Mesothelial cell of epicardium (in vitro differentiated cells): ENCODE results near the gene AKR1B1. TPM values are rescaled to one million over a fixed set of nuclear protein-coding genes. Genes with fewer than 3 reads are reported as not detected.

Experiments used
- DNase-seq, 2 experiments: peaks; one replicate each; pipeline ENCODE4 v3.0.0; 2021; ENCODE audit warnings: low spot score in 2 of 2; ENCODE audit not compliant: unreplicated experiment in 2 of 2
- H3K27ac Mint-ChIP-seq: 2 replicates; pipeline ENCODE4 v1.8.0; 2021; ENCODE audit warnings: mixed read lengths
- H3K27me3 Mint-ChIP-seq: 2 replicates; pipeline ENCODE4 v1.8.0; 2021; ENCODE audit warnings: low read depth, mixed read lengths
- H3K36me3 Mint-ChIP-seq: 2 replicates; pipeline ENCODE4 v1.8.0; 2021; ENCODE audit warnings: mixed read lengths
- H3K4me1 Mint-ChIP-seq: 2 replicates; pipeline ENCODE4 v1.8.0; 2021; ENCODE audit warnings: mixed read lengths
- H3K4me3 Mint-ChIP-seq: 2 replicates; pipeline ENCODE4 v1.8.0; 2021; ENCODE audit warnings: mild to moderate bottlenecking, moderate library complexity, mixed read lengths
- H3K9me3 Mint-ChIP-seq: 2 replicates; pipeline ENCODE4 v1.8.0; 2021; ENCODE audit warnings: mixed read lengths
- total RNA-seq: library from RNA; stranded (reverse); gene quantifications from 3 replicates; pipeline ENCODE4 v1.2.1, GENCODE V29; 2021
- TF ChIP-seq, protein P1 (sequence below): fragments of 200-600 bp; sonication (generic); IDR thresholded peaks from one replicate; pipeline ENCODE4 v1.5.0; 2021; ENCODE audit warnings: antibody characterized with exemption; ENCODE audit not compliant: unreplicated experiment

AKR1B1 gene
- total RNA-seq, 1 donor from 2014 or later: 91.9 TPM

DNA sequence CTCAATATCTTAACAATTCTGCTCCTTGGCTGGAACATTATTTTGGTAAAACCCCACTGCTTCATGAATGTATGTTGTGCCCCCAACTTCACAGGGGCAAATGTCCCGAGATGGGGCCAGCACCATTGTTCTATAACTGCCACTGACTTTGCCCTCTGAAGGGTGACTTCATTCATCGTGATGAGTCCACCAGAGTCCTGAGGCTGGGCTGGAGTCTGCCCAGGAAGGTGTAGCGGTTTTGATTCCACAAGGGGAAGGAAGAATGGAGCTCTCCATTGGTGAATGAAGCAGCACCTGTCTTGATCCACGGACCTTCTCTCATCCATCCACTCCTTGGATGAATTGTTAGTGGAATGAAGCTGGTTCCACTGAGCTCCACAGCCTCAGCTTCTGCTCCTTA is 18.4 kb downstream of the AKR1B1 start:
- H3K4me3 Mint-ChIP-seq: no peak overlapping the region
- H3K27ac Mint-ChIP-seq: no peak overlapping the region
- H3K4me1 Mint-ChIP-seq: peaks cover 9% of the 10 kb centered on the region
- no peak for DNase-seq
- TF ChIP-seq, protein P1, sequence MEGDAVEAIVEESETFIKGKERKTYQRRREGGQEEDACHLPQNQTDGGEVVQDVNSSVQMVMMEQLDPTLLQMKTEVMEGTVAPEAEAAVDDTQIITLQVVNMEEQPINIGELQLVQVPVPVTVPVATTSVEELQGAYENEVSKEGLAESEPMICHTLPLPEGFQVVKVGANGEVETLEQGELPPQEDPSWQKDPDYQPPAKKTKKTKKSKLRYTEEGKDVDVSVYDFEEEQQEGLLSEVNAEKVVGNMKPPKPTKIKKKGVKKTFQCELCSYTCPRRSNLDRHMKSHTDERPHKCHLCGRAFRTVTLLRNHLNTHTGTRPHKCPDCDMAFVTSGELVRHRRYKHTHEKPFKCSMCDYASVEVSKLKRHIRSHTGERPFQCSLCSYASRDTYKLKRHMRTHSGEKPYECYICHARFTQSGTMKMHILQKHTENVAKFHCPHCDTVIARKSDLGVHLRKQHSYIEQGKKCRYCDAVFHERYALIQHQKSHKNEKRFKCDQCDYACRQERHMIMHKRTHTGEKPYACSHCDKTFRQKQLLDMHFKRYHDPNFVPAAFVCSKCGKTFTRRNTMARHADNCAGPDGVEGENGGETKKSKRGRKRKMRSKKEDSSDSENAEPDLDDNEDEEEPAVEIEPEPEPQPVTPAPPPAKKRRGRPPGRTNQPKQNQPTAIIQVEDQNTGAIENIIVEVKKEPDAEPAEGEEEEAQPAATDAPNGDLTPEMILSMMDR: no peak
- H3K27me3 Mint-ChIP-seq: no peaks in the 10 kb centered on the region
- H3K9me3 Mint-ChIP-seq: peaks cover 19% of the 10 kb centered on the region
- peaks cover 63% of the 10 kb centered on the region for H3K36me3 Mint-ChIP-seq

DNA sequence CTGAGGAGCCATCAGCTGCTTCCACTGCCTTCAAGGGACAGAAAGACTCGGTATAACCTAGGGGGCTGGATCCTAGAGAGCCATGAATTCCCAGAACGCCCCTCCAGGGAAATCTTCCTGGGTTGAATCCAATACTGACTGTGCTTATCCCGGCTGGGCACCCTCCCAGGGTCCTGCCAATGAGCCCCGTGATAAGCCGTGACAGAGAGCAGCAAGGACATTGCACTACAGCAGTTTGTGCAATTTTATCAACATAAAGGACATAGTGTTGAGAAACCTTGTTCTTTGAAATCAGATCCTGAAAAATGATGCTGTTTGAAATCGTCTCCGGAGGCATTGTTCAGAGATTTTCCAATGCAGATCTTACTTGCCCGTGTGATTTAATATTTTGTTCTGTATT is 18.8 kb downstream of the AKR1B1 start:
- no peak for DNase-seq
- H3K4me1 Mint-ChIP-seq: peaks cover 8% of the 10 kb centered on the region
- H3K27ac Mint-ChIP-seq: no peak overlapping the region
- no peaks in the 10 kb centered on the region for H3K27me3 Mint-ChIP-seq
- TF ChIP-seq, protein P1: no peak
- no peak overlapping the region for H3K4me3 Mint-ChIP-seq
- peaks cover 59% of the 10 kb centered on the region for H3K36me3 Mint-ChIP-seq
- peaks cover 19% of the 10 kb centered on the region for H3K9me3 Mint-ChIP-seq

DNA sequence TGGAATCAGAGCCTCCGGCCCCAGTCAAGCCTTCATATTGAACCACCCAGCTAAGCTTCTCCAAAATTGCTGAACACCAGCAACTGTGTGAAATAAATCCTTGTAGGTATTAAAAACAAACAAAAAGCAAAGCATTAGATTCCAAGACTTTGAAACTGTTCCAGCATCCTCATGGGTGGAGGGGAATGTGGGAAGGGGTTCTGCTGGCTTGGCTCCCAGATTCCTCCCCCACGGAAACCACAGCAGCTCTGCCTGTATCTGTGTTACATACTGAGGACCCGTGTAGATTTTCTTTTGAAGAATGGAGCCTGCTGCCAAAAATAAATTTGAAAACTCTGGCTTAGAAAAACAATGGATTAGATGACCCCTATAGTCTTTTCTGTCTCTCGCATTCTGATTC is 20.0 kb downstream of the AKR1B1 start:
- peaks cover 51% of the 10 kb centered on the region for H3K36me3 Mint-ChIP-seq
- H3K9me3 Mint-ChIP-seq: peaks cover 19% of the 10 kb centered on the region
- H3K27ac Mint-ChIP-seq: no peak overlapping the region
- H3K4me1 Mint-ChIP-seq: peaks cover 5% of the 10 kb centered on the region
- no peaks in the 10 kb centered on the region for H3K27me3 Mint-ChIP-seq
- TF ChIP-seq, protein P1: no peak
- DNase-seq: no peak
- no peak overlapping the region for H3K4me3 Mint-ChIP-seq

DNA sequence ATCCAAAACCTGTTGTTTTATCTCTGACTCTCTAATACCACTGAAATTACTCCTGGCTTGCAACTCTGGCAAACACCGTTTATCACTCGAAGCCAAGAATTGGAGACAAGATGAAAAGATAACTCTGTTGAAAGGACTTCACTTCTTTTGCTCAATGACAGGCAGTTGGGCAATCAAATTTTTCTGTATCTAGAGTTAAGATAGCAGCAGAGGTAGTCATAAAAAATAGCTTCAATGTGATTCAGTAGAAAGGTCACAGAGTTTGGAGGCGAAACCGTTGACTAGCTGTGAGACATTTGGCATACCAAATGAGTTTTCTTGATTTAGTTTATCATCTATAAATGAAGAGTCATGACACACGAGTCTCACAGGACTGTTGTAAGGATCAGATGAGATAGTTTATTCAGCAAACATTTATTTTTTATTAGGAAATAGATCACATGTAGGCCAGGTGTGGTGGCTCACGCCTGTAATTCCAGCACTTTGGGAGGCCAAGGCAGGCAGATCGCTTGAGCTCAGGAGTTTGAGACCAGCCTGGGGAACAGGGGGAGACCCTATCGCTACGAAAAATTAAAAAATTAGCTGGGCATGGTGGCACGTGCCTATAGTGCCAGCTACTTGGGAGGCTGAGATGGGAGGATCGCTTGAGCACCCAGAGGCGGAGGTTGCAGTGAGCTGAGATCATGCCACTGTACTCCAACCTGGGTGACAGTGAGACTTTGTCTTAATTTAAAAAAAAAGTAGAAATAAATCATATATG is 23.6 kb downstream of the AKR1B1 start:
- no peak for DNase-seq
- H3K4me3 Mint-ChIP-seq: no peak overlapping the region
- H3K9me3 Mint-ChIP-seq: peaks cover 19% of the 10 kb centered on the region
- no peak overlapping the region for H3K27ac Mint-ChIP-seq
- peaks cover 9% of the 10 kb centered on the region for H3K4me1 Mint-ChIP-seq
- H3K36me3 Mint-ChIP-seq: peaks cover 23% of the 10 kb centered on the region
- TF ChIP-seq, protein P1: no peak
- peaks cover 3% of the 10 kb centered on the region for H3K27me3 Mint-ChIP-seq

DNA sequence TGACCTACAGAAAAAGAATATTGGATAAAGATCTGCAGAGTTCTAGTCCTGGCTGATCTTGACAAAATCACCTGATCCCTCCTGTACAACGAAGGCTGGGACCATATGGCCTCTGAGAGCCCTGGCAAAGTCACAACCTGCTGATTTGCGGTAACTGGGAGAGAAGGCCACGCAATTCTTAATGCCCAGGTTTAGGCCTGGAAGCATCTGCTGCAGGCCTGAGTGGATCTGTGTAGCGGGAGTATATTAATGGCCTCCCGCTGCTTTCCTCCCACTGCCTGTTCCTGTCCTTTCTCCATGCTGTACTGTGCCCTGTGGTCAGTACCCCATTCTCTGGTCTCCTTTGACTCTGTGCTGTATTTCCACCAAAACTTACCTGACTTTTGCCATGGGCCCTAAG is 24.2 kb downstream of the AKR1B1 start:
- peaks cover 16% of the 10 kb centered on the region for H3K36me3 Mint-ChIP-seq
- peaks cover 9% of the 10 kb centered on the region for H3K4me1 Mint-ChIP-seq
- DNase-seq: no peak
- no peak overlapping the region for H3K4me3 Mint-ChIP-seq
- H3K27me3 Mint-ChIP-seq: peaks cover 7% of the 10 kb centered on the region
- TF ChIP-seq, protein P1: no peak
- H3K9me3 Mint-ChIP-seq: peaks cover 19% of the 10 kb centered on the region
- no peak overlapping the region for H3K27ac Mint-ChIP-seq
